ENCODE data around the gene ZSWIM1.

- TF ChIP-seq, protein P1, sequence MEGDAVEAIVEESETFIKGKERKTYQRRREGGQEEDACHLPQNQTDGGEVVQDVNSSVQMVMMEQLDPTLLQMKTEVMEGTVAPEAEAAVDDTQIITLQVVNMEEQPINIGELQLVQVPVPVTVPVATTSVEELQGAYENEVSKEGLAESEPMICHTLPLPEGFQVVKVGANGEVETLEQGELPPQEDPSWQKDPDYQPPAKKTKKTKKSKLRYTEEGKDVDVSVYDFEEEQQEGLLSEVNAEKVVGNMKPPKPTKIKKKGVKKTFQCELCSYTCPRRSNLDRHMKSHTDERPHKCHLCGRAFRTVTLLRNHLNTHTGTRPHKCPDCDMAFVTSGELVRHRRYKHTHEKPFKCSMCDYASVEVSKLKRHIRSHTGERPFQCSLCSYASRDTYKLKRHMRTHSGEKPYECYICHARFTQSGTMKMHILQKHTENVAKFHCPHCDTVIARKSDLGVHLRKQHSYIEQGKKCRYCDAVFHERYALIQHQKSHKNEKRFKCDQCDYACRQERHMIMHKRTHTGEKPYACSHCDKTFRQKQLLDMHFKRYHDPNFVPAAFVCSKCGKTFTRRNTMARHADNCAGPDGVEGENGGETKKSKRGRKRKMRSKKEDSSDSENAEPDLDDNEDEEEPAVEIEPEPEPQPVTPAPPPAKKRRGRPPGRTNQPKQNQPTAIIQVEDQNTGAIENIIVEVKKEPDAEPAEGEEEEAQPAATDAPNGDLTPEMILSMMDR (conservative IDR thresholded peaks at IDR 0.05; ENCODE audit: low read depth, low read length): no peak
- no peak for TF ChIP-seq POLR2A (IDR thresholded peaks at IDR 0.05; ENCODE audit: low read depth, low read length)
- no peak for TF ChIP-seq RAD21 (IDR thresholded peaks at IDR 0.05; ENCODE audit: low read length)
Observed at GRCh38 chr20:45874576-45874975, 6.5 kb upstream of the ZSWIM1 start.
